Gastroesophageal sphincter (tissue), 3 donors: ENCODE results near the gene COG5.

Source experiments
- POLR2A ChIP-seq, 2 donors: fragments of 450-650 bp; IDR thresholded peaks; one replicate each; pipeline ENCODE4 v1.6.1; 2017; ENCODE audit warnings: antibody characterized with exemption in 2 of 2, mild to moderate bottlenecking in 2 of 2, moderate library complexity in 1 of 2
- TF ChIP-seq, protein P1 (sequence below), 4 experiments: fragments of 200-600 bp in 2 of 4; fragments of 450-650 bp in 2 of 4; sonication (generic) in 1 of 4; IDR thresholded peaks; one replicate each; pipeline ENCODE4 v1.5.1; 2017 to 2019; ENCODE audit warnings: antibody characterized with exemption in 4 of 4, mild to moderate bottlenecking in 2 of 4, moderate library complexity in 2 of 4

- TF ChIP-seq, protein P1, sequence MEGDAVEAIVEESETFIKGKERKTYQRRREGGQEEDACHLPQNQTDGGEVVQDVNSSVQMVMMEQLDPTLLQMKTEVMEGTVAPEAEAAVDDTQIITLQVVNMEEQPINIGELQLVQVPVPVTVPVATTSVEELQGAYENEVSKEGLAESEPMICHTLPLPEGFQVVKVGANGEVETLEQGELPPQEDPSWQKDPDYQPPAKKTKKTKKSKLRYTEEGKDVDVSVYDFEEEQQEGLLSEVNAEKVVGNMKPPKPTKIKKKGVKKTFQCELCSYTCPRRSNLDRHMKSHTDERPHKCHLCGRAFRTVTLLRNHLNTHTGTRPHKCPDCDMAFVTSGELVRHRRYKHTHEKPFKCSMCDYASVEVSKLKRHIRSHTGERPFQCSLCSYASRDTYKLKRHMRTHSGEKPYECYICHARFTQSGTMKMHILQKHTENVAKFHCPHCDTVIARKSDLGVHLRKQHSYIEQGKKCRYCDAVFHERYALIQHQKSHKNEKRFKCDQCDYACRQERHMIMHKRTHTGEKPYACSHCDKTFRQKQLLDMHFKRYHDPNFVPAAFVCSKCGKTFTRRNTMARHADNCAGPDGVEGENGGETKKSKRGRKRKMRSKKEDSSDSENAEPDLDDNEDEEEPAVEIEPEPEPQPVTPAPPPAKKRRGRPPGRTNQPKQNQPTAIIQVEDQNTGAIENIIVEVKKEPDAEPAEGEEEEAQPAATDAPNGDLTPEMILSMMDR (IDR thresholded peaks at IDR 0.05), result no peak
- no peak for TF ChIP-seq POLR2A (IDR thresholded peaks at IDR 0.05)
Observed at GRCh38 chr7:107209565-107209964, 354.2 kb downstream of the COG5 start.
